PFSK-1 (cell line): ENCODE data around the gene PVR.

ENCODE experiments used
- FOXP2 ChIP-seq: optimal IDR thresholded peaks from 2 replicates; pipeline ENCODE3; 2011; ENCODE audit warnings: borderline replicate concordance, control low read depth, inconsistent platforms; ENCODE audit not compliant: insufficient read depth; ENCODE audit errors: extremely low read length, extremely low read depth
- POLR2AphosphoS5 ChIP-seq: IDR thresholded peaks from 2 replicates; pipeline ENCODE4 v1.6.1; 2012; ENCODE audit warnings: low read depth, mild to moderate bottlenecking, control low read depth, low read length, moderate library complexity
- REST ChIP-seq, 2 experiments: IDR thresholded peaks; 2 replicates each; pipeline versions ENCODE4 v1.6.1 to v1.8.0; 2011 to 2012; ENCODE audit warnings: low read depth in 2 of 2, low read length in 2 of 2, control low read depth in 1 of 2, inconsistent platforms in 1 of 2, mild to moderate bottlenecking in 1 of 2, moderate library complexity in 1 of 2; ENCODE audit not compliant: insufficient read depth in 1 of 2
- SIN3A ChIP-seq: IDR thresholded peaks from 2 replicates; pipeline ENCODE4 v1.6.1; 2012; ENCODE audit warnings: mild to moderate bottlenecking, low read length, moderate library complexity, borderline replicate concordance; ENCODE audit not compliant: insufficient read depth
- TAF1 ChIP-seq: IDR thresholded peaks from 2 replicates; pipeline ENCODE4 v1.6.1; 2012; ENCODE audit warnings: low read length, control low read depth, borderline replicate concordance; ENCODE audit not compliant: insufficient read depth

PVR gene

GRCh38 chr19:44697670-44698034 lies 53.9 kb downstream of the PVR start:
- no peak for TF ChIP-seq REST (IDR thresholded peaks at IDR 0.05; ENCODE audit: insufficient read depth in 1 of 2, low read depth in 2 of 2, low read length in 2 of 2)
- TF ChIP-seq POLR2AphosphoS5 = no peak
- no peak for TF ChIP-seq TAF1
- no peak for TF ChIP-seq SIN3A
- TF ChIP-seq FOXP2 = no peak

- TF ChIP-seq SIN3A (no peak), POLR2AphosphoS5 (no peak), TAF1 (no peak), REST (IDR thresholded peaks at IDR 0.05; ENCODE audit: insufficient read depth in 1 of 2, low read depth in 2 of 2, low read length in 2 of 2) (no peak)
Observed at GRCh38 chr19:44698492-44699201, 54.9 kb downstream of the PVR start, which contains the start of gene CEACAM16. Gene CEACAM16 (plus strand): TSS chr19:44699151. CDS start chr19:44701457, 2,306 bp downstream.

- TF ChIP-seq SIN3A (no peak), REST (IDR thresholded peaks at IDR 0.05; ENCODE audit: insufficient read depth in 1 of 2, low read depth in 2 of 2, low read length in 2 of 2) (no peak), FOXP2 (no peak), TAF1 (no peak)
Observed at GRCh38 chr19:44700547-44700946, 56.8 kb downstream of the PVR start.

- no peak for TF ChIP-seq SIN3A
- TF ChIP-seq REST (IDR thresholded peaks at IDR 0.05; ENCODE audit: insufficient read depth in 1 of 2, low read depth in 2 of 2, low read length in 2 of 2) = no peak
- TF ChIP-seq POLR2AphosphoS5 = no peak
- no peak for TF ChIP-seq TAF1
- no peak for TF ChIP-seq FOXP2
Observed at GRCh38 chr19:44701228-44701627, 57.5 kb downstream of the PVR start.
